Trophoblast cell (in vitro differentiated cells and primary cell): ENCODE results near the gene EFNA5.

Source experiments
- DNase-seq, 2 donors: peaks; one replicate each; pipeline ENCODE4 v3.0.0-alpha.2; 2016
- H2AFZ ChIP-seq: 2 replicates; pipeline ENCODE4 v1.6.1; 2013; ENCODE audit warnings: low read length, moderate library complexity, mild to moderate bottlenecking; ENCODE audit not compliant: insufficient read depth, poor library complexity
- H2AK5ac ChIP-seq: 2 replicates; pipeline ENCODE4 v1.6.1; 2013; ENCODE audit warnings: mild to moderate bottlenecking, low read length
- H2BK120ac ChIP-seq: 2 replicates; pipeline ENCODE4 v1.6.1; 2013; ENCODE audit warnings: low read length, mild to moderate bottlenecking, moderate library complexity; ENCODE audit not compliant: insufficient read depth, poor library complexity
- H2BK12ac ChIP-seq: 2 replicates; pipeline ENCODE4 v1.6.1; 2013; ENCODE audit warnings: mild to moderate bottlenecking, low read length, moderate library complexity
- H2BK5ac ChIP-seq: 2 replicates; pipeline ENCODE4 v1.6.1; 2013; ENCODE audit warnings: low read length, low read depth, moderate library complexity, mild to moderate bottlenecking; ENCODE audit not compliant: poor library complexity
- H3K14ac ChIP-seq: 2 replicates; pipeline ENCODE4 v1.6.1; 2013; ENCODE audit warnings: mild to moderate bottlenecking, low read length
- H3K18ac ChIP-seq: 2 replicates; pipeline ENCODE4 v1.6.1; 2013; ENCODE audit warnings: mild to moderate bottlenecking, low read length
- H3K23ac ChIP-seq: 2 replicates; pipeline ENCODE4 v1.6.1; 2013; ENCODE audit warnings: low read length
- H3K27ac ChIP-seq: 2 replicates; pipeline ENCODE4 v1.5.1; 2013; ENCODE audit warnings: low read depth, mild to moderate bottlenecking, inconsistent platforms, low read length, moderate library complexity
- H3K27me3 ChIP-seq: 2 replicates; pipeline ENCODE4 v1.6.1; 2013; ENCODE audit warnings: inconsistent platforms, mild to moderate bottlenecking, low read length, moderate library complexity; ENCODE audit not compliant: insufficient read depth
- H3K36me3 ChIP-seq, 2 experiments: 1 replicate in 1 of 2; 2 replicates in 1 of 2; pipeline ENCODE4 v1.6.1; 2013; ENCODE audit warnings: low read length in 2 of 2, mild to moderate bottlenecking in 2 of 2, moderate library complexity in 1 of 2; ENCODE audit not compliant: insufficient read depth in 2 of 2, control insufficient read depth in 1 of 2
- H3K4ac ChIP-seq: 2 replicates; pipeline ENCODE4 v1.6.1; 2013; ENCODE audit warnings: low read depth, mild to moderate bottlenecking, low read length, moderate library complexity
- H3K4me1 ChIP-seq, 2 experiments: 1 replicate in 1 of 2; 2 replicates in 1 of 2; pipeline ENCODE4 v1.6.1; 2013; ENCODE audit warnings: low read length in 2 of 2, mild to moderate bottlenecking in 2 of 2, moderate library complexity in 1 of 2; ENCODE audit not compliant: insufficient read depth in 2 of 2, control insufficient read depth in 1 of 2
- H3K4me2 ChIP-seq: 2 replicates; pipeline ENCODE4 v1.6.1; 2013; ENCODE audit warnings: inconsistent platforms, mild to moderate bottlenecking, low read length, moderate library complexity
- H3K4me3 ChIP-seq: 2 replicates; pipeline ENCODE4 v1.5.1; 2013; ENCODE audit warnings: mild to moderate bottlenecking, low read depth, low read length, inconsistent platforms
- H3K79me1 ChIP-seq: one replicate; pipeline ENCODE4 v1.6.1; 2013; ENCODE audit warnings: low read length
- H3K79me2 ChIP-seq: 2 replicates; pipeline ENCODE4 v1.6.1; 2013; ENCODE audit warnings: low read length, mild to moderate bottlenecking; ENCODE audit not compliant: control insufficient read depth, insufficient read depth, poor library complexity
- H3K9ac ChIP-seq: 2 replicates; pipeline ENCODE4 v1.6.1; 2013; ENCODE audit warnings: mild to moderate bottlenecking, low read length
- H3K9me3 ChIP-seq: 2 replicates; pipeline ENCODE4 v1.6.1; 2013; ENCODE audit warnings: low read depth, mild to moderate bottlenecking, control low read depth, inconsistent platforms, low read length; ENCODE audit not compliant: insufficient read depth
- H4K12ac ChIP-seq: 2 replicates; pipeline ENCODE4 v1.6.1; 2013; ENCODE audit warnings: low read depth, mild to moderate bottlenecking, low read length, moderate library complexity
- H4K8ac ChIP-seq: 2 replicates; pipeline ENCODE4 v1.6.1; 2013; ENCODE audit warnings: low read depth, mild to moderate bottlenecking, low read length, moderate library complexity
- H4K91ac ChIP-seq: one replicate; pipeline ENCODE4 v1.6.1; 2013; ENCODE audit warnings: low read depth, mild to moderate bottlenecking, low read length, moderate library complexity
- WGBS: extraction: QIAGEN DNeasy Blood & Tissue Kit; methylation state at CpG from one replicate; pipeline ENCODE4 v1.1.7; 2013; ENCODE audit warnings: missing lambda C conversion rate; ENCODE audit not compliant: insufficient read length, insufficient coverage; ENCODE audit errors: extremely low coverage; 5-methylcytosine and 5-hydroxymethylcytosine counted together

The EFNA5 gene

DNA sequence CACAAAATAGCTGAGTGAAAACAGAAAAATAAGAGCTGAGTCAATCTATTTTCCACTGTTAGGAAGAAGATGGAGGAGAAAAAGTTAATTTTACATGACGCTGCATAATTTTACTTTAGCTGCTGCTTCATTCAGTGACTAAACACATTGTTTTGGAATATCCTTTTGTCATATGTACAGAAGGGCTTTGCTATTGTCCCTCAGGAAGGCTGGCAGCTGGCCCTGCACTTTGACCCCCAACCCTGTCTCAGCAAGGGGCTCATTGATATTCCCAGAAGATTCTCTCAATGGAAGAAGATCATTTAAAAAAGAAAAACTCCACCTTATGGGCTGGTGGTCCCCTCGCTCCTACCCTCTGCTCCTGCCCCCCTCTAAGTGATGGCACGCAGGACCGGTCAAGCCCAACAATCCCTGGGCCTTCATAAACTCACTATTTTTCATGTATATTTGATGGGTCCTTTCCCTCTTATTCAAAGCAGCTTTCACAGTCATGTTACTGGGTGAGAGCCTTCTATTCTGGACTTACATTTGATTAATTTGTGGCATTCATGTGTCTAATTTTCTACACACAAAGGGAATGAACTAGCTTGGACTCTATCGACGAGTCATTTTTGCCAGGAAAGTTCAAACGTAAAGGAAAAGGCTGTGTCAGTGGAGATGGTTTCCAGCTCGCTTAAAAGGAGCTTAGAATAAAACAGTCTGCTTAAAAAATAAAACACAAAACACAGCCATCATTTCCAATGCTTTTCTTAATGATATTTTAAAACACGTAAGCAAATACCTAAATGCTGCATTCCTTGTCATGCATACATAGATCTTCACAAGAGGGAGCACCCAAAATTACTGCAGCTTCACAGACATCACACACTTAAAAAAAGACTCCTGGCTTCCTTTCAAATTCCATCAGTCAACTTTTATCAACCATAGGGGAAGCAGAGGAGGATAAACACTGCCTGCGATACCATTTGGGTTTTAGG, 104.7 kb downstream of the EFNA5 start:
- Histone ChIP-seq H3K79me1 (peaks cover 7% of the 10 kb centered on the region), H4K91ac (no peak overlapping the region), H3K4me3 (no peak overlapping the region), H3K9ac (no peak overlapping the region), H3K36me3 (no peaks in the 10 kb centered on the region), H3K18ac (no peak overlapping the region), H4K8ac (no peak overlapping the region), H3K27ac (no peak overlapping the region), H2BK120ac (no peak overlapping the region), H3K4me1 (peaks cover 8 to 9% of the 10 kb centered on the region in 2 experiments), H3K4ac (no peak overlapping the region), H3K23ac (no peak overlapping the region), H3K14ac (no peak overlapping the region), H2BK12ac (no peak overlapping the region), H3K79me2 (peaks cover 1% of the 10 kb centered on the region), H2AFZ (no peak overlapping the region), H2BK5ac (no peak overlapping the region), H3K4me2 (no peak overlapping the region), H3K9me3 (no peaks in the 10 kb centered on the region), H2AK5ac (no peak overlapping the region), H3K27me3 (no peaks in the 10 kb centered on the region), H4K12ac (no peak overlapping the region)
- no CpG with 5 or more reads among the region's 10 CpGs for WGBS
- no peak for DNase-seq

GRCh38 chr5:107564931-107565372, 105.8 kb downstream of the EFNA5 start:
- H3K14ac ChIP-seq: no peak overlapping the region
- H2AFZ ChIP-seq: no peak overlapping the region
- no peak overlapping the region for H4K91ac ChIP-seq
- H3K4me3 ChIP-seq: no peak overlapping the region
- no CpG with 5 or more reads among the region's 4 CpGs for WGBS
- no peaks in the 10 kb centered on the region for H3K36me3 ChIP-seq
- no peak for DNase-seq
- H3K18ac ChIP-seq: no peak overlapping the region
- peaks cover 5% of the 10 kb centered on the region in 2 experiments for H3K4me1 ChIP-seq
- no peak overlapping the region for H3K4me2 ChIP-seq
- H3K79me1 ChIP-seq: peaks cover 3% of the 10 kb centered on the region
- no peak overlapping the region for H4K8ac ChIP-seq
- H3K9ac ChIP-seq: no peak overlapping the region
- no peak overlapping the region for H2AK5ac ChIP-seq
- no peak overlapping the region for H3K27ac ChIP-seq
- H2BK120ac ChIP-seq: no peak overlapping the region
- H3K23ac ChIP-seq: no peak overlapping the region
- H3K79me2 ChIP-seq: peaks cover 1% of the 10 kb centered on the region
- no peaks in the 10 kb centered on the region for H3K27me3 ChIP-seq
- no peak overlapping the region for H3K4ac ChIP-seq
- H4K12ac ChIP-seq: no peak overlapping the region
- H2BK5ac ChIP-seq: no peak overlapping the region
- no peak overlapping the region for H2BK12ac ChIP-seq
- no peaks in the 10 kb centered on the region for H3K9me3 ChIP-seq

DNA sequence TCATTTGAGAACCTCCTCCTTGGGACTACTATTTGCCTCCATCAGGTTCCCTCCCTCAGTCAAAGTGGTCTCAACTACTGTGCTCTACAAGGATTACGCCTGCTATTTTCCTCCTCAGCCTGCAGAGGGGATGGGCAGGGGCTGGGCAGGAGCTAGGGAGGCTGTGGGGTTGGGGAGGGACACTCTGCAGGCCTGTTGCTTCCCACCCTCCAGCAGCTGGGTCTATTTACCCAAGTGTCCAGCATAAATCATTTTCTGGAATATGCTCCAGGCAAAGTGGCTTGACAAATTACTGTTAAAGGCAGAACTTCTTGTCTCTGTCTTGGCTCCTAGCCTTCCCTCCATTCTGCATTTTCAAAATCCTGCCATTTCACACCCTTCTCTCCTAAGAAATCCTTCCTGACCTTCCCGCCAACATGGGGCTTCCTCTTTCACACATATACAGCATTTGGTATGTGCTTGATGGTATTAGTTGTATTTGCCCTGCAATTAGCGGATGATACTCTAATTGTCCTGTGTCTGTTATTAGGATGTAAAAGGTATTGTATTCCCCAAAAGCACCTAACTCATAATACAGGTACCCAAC, 106.7 kb downstream of the EFNA5 start:
- Histone ChIP-seq H3K4me3 (no peak overlapping the region), H3K36me3 (no peaks in the 10 kb centered on the region), H4K8ac (no peak overlapping the region), H3K9me3 (no peaks in the 10 kb centered on the region), H3K9ac (no peak overlapping the region), H3K18ac (no peak overlapping the region), H3K79me1 (peaks cover 3% of the 10 kb centered on the region), H2AK5ac (no peak overlapping the region), H3K27me3 (no peaks in the 10 kb centered on the region), H3K23ac (no peak overlapping the region), H4K12ac (no peak overlapping the region), H3K27ac (no peak overlapping the region), H3K14ac (no peak overlapping the region), H2AFZ (no peak overlapping the region), H3K4me1 (peaks cover 5% of the 10 kb centered on the region in 2 experiments), H2BK120ac (no peak overlapping the region), H2BK5ac (no peak overlapping the region), H3K4ac (no peak overlapping the region), H2BK12ac (no peak overlapping the region), H3K4me2 (no peak overlapping the region), H3K79me2 (peaks cover 1% of the 10 kb centered on the region), H4K91ac (no peak overlapping the region)
- WGBS: no CpG with 5 or more reads among the region's 3 CpGs
- DNase-seq: no peak

- Histone ChIP-seq H3K4me1 (peaks cover 10 to 12% of the 10 kb centered on the region in 2 experiments), H3K27ac (no peak overlapping the region), H2BK5ac (no peak overlapping the region), H3K27me3 (no peaks in the 10 kb centered on the region), H3K14ac (no peak overlapping the region), H3K79me2 (peaks cover 1% of the 10 kb centered on the region), H4K12ac (no peak overlapping the region), H2BK120ac (no peak overlapping the region), H2AFZ (no peak overlapping the region), H3K18ac (no peak overlapping the region), H3K4me2 (no peak overlapping the region), H2BK12ac (no peak overlapping the region), H3K4me3 (no peak overlapping the region), H4K91ac (no peak overlapping the region), H3K79me1 (peaks cover 2% of the 10 kb centered on the region), H3K23ac (no peak overlapping the region), H3K36me3 (no peaks in the 10 kb centered on the region), H2AK5ac (no peak overlapping the region), H4K8ac (no peak overlapping the region), H3K9me3 (no peaks in the 10 kb centered on the region), H3K4ac (no peak overlapping the region), H3K9ac (no peak overlapping the region)
- no peak for DNase-seq
- WGBS: no CpG with 5 or more reads among the region's 6 CpGs
These were observed 110.4 kb downstream of the EFNA5 start for GRCh38 chr5:107560377-107560776.
